HG03558 (cell line): Measurements from ENCODE around the gene PKP4.
"Not testable (repeated sequence)": the region's sequence is repeated elsewhere in the genome, so short reads cannot be mapped to it uniquely, and the experiment has no call there.

Experiments used
- ATAC-seq: cut with Tn5 transposase; IDR thresholded peaks from one replicate; pipeline ENCODE4 v1.9.1; 2021; ENCODE audit warnings: moderate number of reproducible peaks; ENCODE audit not compliant: unreplicated experiment; ENCODE audit errors: extremely low read depth

Gene PKP4

GRCh38 chr2:158464426-158465281, 7.9 kb downstream of the PKP4 start:
- peak; percentile 48 for ATAC-seq

GRCh38 chr2:158467248-158467647, 10.5 kb downstream of the PKP4 start:
- no peak for ATAC-seq

- not testable (repeated sequence) for ATAC-seq
These were observed 16.1 kb downstream of the PKP4 start for GRCh38 chr2:158472829-158473228.

GRCh38 chr2:158473300-158473699, 16.5 kb downstream of the PKP4 start:
- not testable (repeated sequence) for ATAC-seq

GRCh38 chr2:158473719-158474392, 17.1 kb downstream of the PKP4 start:
- ATAC-seq: no peak

GRCh38 chr2:158474526-158475011, 17.8 kb downstream of the PKP4 start:
- not testable (repeated sequence) for ATAC-seq

- ATAC-seq: no peak
These were observed 20.4 kb downstream of the PKP4 start for GRCh38 chr2:158477202-158477601.

- ATAC-seq: no peak
These were observed 21.5 kb downstream of the PKP4 start for GRCh38 chr2:158478237-158478636.

GRCh38 chr2:158478816-158479215, 22.1 kb downstream of the PKP4 start:
- ATAC-seq: no peak

GRCh38 chr2:158481116-158481515, 24.4 kb downstream of the PKP4 start:
- no peak for ATAC-seq

GRCh38 chr2:158482594-158482993, 25.8 kb downstream of the PKP4 start:
- ATAC-seq: no peak

- no peak for ATAC-seq
These were observed 28.3 kb downstream of the PKP4 start for GRCh38 chr2:158484892-158485556.

GRCh38 chr2:158486150-158486969, 29.6 kb downstream of the PKP4 start:
- no peak for ATAC-seq

- no peak for ATAC-seq
These were observed 30.2 kb downstream of the PKP4 start for GRCh38 chr2:158486970-158487325.

- ATAC-seq: no peak
These were observed 30.7 kb downstream of the PKP4 start for GRCh38 chr2:158487419-158487818.

GRCh38 chr2:158488442-158489216, 31.9 kb downstream of the PKP4 start:
- ATAC-seq: no peak

- no peak for ATAC-seq
These were observed 32.8 kb downstream of the PKP4 start for GRCh38 chr2:158489366-158490112.

GRCh38 chr2:158491072-158491471, 34.3 kb downstream of the PKP4 start:
- no peak for ATAC-seq

GRCh38 chr2:158493458-158493857, 36.7 kb downstream of the PKP4 start:
- ATAC-seq: no peak
